Ishikawa (cell line): Measurements from ENCODE around the gene KCNQ1.

Experiments used
- CEBPB ChIP-seq: IDR thresholded peaks from 2 replicates; pipeline ENCODE4 v1.6.1; 2012
- CREB1 ChIP-seq: IDR thresholded peaks from 2 replicates; pipeline ENCODE4 v1.6.1; 2012; ENCODE audit warnings: low read depth
- EGR1 ChIP-seq: IDR thresholded peaks from 2 replicates; pipeline ENCODE4 v1.6.1; 2012
- EP300 ChIP-seq: IDR thresholded peaks from 2 replicates; pipeline ENCODE4 v1.6.1; 2012; ENCODE audit warnings: borderline replicate concordance
- FOXM1 ChIP-seq: IDR thresholded peaks from 2 replicates; pipeline ENCODE4 v1.6.1; 2012; ENCODE audit warnings: low read depth, borderline replicate concordance
- RAD21 ChIP-seq: IDR thresholded peaks from 2 replicates; pipeline ENCODE4 v1.6.1; 2012; ENCODE audit warnings: low read depth
- TAF1 ChIP-seq: IDR thresholded peaks from 2 replicates; pipeline ENCODE4 v1.6.1; 2012; ENCODE audit warnings: low read depth, mild to moderate bottlenecking
- YY1 ChIP-seq: IDR thresholded peaks from 2 replicates; pipeline ENCODE4 v1.6.1; 2012; ENCODE audit warnings: low read depth
- TF ChIP-seq, protein P1 (sequence below): IDR thresholded peaks from 2 replicates; pipeline ENCODE4 v1.6.1; 2012
- TF ChIP-seq, protein P2 (sequence below): IDR thresholded peaks from 2 replicates; pipeline ENCODE4 v1.6.1; 2012

DNA sequence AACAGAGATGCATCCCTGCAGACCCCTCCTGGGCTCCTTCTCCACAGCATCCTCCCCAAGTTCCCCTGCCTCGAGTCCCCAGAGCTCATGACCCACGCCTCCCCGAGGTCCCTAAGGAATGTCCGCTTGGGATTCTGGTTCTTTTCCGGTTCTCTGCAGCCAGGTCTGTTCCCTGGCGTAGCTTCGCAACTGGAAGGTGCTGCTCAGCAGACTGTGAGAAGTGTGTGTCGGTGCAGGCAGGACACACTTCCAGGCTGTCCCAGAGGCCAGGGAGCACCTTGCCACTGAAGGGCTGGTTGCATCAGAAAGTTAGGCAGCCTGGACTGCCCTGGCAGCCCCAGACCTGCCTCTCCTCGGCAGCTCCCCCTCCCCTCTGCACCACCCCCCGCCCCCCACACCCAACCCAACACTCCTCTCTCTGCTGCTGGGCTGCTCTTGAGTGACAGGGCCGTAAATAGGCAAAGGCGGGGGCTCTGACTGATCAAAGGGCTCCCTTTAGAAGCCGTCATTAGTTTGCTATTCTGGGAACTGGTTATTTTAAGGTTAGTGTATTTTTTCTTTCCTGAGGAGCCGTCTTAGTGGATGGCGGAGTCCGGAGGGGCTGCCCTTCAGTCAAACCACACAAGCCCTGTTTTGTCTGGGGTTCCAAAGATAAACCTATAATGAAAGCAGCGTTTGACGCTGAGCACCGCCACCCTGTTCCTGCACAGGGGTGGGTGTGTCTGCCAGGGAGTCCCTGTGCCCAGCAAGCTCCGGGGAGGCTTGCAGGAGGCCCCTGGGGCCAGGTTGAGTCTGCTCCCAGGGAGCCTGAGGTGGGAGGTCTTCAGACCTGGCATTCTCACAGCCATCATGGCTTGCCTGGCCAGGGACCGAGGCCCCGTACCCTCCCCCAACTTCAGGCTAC lies 343.6 kb downstream of the KCNQ1 start:
- TF ChIP-seq CREB1 (no peak), FOXM1 (no peak), CEBPB (no peak), RAD21 (no peak), EP300 (no peak), EGR1 (no peak), YY1 (no peak), TAF1 (no peak)
- TF ChIP-seq, protein P1, sequence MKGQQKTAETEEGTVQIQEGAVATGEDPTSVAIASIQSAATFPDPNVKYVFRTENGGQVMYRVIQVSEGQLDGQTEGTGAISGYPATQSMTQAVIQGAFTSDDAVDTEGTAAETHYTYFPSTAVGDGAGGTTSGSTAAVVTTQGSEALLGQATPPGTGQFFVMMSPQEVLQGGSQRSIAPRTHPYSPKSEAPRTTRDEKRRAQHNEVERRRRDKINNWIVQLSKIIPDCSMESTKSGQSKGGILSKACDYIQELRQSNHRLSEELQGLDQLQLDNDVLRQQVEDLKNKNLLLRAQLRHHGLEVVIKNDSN, result no peak
- TF ChIP-seq, protein P2, sequence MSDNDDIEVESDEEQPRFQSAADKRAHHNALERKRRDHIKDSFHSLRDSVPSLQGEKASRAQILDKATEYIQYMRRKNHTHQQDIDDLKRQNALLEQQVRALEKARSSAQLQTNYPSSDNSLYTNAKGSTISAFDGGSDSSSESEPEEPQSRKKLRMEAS, result no peak
